ENCODE measurements around the gene RABGAP1L. TPM values are rescaled to one million over a fixed set of nuclear protein-coding genes. Genes with fewer than 3 reads are reported as not detected.

Gene RABGAP1L
- total RNA-seq, 1 donor from 2014 or later: 59.6 TPM

DNA sequence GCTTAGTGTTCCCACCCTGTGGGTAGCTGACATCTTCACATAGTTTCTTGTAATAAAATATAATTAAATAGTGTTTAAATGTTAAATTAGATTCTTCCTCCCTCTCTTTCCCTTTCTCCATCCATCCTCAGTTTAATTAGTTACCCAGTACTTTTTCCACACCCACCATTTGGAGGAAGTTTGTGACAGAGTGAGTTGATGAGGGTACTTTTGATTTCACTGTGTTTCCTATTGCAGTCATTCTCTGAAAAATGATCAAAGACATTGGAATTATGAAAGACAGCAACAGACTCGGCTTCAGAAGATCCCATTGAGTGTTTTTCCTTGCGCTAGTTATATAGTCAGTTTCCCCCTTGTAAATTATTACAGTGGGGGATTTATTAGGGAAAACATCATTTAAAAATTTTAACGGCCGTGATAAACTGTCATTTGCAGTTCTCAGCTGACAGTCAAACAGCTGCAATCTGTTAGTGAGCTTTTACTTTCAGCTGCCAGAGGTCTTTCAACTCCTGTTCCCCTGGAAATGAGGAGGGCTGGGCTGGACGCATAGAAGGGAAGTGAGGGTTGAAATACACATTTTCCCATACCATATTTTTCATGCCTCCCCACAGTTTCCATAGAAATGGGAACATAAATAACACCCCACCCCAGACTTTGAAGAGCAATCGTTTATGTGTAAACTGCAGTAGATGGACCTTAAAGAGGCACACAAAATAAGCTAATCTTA lies 779.1 kb downstream of the RABGAP1L start:
- DNase-seq (ENCODE audit: low spot score) (no peak), ATAC-seq (peak; percentile 27)
- intact Hi-C loops (cut with DNase I): no loop called here

DNA sequence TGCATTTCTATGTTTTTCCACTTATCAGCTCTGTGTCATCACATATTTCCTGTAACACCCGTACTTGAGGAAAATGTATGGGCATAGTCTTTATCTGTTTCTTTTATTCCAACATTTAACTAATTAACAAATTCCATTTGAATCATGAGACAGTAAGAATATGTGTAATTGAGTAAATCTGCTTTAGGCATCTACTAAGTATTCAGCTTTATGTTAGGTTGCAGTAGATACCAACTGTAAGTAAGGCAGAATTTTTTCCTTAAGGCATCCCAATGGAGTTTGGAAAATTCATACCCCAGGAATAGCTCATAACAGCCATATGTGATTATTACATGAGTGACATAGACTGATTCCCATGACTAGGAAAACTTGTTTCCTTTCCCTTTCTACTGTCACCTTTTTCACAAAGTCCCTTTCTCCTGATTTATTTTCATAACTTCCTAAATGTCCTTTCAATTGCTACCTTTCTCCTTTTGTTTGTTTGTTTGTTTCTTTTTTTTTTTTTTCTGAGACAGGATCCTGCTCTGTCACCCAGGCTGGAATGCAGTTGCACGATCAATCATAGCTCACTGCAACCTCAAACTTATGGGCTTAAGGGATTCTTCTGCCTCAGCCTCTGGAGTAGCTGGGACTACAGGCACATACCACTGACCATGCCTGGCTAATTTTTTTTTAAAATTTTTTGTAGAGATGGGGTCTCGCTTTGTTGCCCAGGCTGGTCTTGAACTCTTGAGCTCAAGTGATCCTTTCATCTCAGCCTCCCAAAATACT lies 780.6 kb downstream of the RABGAP1L start:
- DNase-seq (ENCODE audit: low spot score) (no peak), ATAC-seq (no peak)
- intact Hi-C loops (cut with DNase I): no loop called here

DNA sequence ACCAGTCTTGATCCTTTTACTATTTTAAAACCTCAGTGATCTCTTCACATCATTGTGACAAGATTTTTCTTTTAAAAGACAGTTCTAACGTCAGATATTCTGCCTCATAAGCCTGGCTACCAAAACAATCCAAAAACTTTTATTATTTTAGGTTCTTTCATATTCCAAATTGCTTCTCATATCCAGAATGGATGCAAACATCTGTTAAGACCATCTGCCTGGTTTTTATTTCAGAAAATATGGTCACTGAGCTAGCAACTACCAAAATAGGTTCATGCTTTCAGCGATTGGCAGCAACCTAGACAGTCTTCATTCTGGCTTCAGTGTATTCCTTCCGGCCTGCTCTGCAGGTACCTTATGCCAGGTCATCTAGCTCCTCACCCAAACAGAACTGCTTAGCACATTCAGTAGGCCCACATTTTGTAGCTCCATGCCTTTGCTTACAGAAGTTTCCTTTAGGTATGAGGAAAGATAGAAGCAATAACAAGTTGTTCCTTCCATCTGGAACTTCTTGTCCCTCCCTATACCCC lies 781.4 kb downstream of the RABGAP1L start:
- ATAC-seq: no peak
- intact Hi-C loops (cut with DNase I): no loop called here
- DNase-seq (ENCODE audit: low spot score): no peak

DNA sequence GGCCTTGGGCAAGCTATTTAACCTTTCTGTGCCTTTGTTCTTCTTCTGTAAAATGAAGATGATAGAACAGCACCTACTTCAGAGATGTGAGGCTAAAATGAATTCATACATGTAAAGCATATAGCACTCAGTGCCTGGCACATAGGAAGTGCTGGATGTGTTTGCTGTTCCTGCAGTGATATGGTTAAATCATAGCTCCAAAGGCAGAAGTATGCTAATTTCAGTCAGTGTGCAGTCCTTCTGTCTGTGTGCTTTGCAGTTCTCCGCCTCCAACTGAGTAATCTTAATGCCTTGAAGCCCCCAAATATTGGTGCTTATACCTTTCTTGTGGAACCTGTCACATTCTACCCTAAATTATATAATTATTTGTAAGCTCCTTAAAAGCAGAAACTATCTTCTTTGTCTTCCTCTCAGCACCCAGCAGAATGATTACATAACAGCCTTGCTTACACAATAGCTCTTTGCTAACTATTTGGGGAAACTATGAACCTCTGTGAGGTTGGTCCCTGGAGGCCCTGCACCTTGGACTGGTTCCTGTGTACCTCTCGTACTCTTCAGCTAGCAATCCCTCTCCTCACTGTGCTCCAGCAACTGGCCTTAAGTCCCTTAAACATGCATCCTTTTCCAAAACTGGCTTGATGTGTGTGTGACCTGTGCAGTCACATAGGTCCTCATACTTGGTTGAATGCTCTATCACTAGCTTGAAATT lies 783.4 kb downstream of the RABGAP1L start:
- ATAC-seq: peak; percentile 90
- no peak for DNase-seq (ENCODE audit: low spot score)
- intact Hi-C loops (cut with DNase I): no loop called here

DNA sequence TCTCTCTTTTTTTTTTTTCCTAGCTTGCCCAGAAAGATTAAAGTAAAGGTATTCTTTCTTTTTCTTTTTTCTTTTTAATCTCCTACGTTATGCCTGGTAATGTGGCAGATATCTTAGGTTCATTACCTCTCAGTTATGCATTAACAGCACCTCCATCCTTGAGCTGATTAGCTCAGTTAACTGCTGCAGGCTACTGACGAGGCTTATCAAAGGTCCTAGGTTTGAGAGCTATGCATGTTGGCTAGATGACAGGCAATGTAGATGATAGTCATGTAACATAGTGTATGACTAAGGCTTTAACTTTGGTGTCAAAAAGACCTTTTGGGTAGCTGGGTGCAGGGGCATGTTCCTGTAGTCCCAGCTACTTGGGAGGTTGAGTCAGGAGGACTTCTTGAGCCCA lies 786.7 kb downstream of the RABGAP1L start:
- intact Hi-C loops (cut with DNase I): no loop called here
- DNase-seq (ENCODE audit: low spot score): no peak
- ATAC-seq: no peak

DNA sequence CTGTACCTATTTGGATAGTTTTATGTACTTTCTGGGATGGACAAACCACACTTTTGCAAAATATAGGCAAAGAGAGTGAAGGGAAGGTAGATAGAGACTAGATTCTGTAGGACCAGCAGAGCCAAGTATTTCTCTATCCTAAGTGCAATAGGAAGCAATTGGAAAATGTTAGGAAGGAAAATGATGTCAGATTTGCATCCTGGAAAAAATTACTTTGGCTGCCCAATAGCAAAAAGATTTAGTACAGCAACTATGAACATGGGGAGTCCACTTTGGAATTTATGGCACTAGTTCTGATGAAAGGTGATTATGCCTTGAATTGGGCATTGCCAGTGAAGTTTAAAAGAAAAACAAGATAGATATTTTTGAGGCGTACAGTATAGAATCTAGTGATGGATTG lies 789.7 kb downstream of the RABGAP1L start:
- intact Hi-C loops (cut with DNase I): no loop called here
- ATAC-seq: no peak
- DNase-seq (ENCODE audit: low spot score): no peak

DNA sequence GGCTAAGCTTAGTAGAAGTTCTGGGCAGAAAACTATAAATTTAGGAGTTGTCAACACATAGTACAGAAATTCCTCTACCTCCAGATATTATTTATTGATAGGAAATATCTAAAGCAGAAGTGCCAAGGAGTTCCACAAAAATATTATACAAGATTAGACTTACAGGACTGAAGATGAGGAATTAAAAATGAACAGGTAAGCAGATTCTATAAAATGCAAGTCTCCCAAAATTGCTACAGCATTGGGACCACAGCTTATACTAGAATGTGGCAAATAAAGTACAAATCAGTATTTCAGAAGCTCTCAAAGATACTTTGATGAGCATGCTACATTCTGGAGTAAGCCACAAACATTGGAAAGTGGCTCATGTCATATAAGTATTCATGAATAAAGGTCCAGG lies 790.3 kb downstream of the RABGAP1L start:
- ATAC-seq: no peak
- DNase-seq (ENCODE audit: low spot score): no peak
- intact Hi-C loops (cut with DNase I): no loop called here

DNA sequence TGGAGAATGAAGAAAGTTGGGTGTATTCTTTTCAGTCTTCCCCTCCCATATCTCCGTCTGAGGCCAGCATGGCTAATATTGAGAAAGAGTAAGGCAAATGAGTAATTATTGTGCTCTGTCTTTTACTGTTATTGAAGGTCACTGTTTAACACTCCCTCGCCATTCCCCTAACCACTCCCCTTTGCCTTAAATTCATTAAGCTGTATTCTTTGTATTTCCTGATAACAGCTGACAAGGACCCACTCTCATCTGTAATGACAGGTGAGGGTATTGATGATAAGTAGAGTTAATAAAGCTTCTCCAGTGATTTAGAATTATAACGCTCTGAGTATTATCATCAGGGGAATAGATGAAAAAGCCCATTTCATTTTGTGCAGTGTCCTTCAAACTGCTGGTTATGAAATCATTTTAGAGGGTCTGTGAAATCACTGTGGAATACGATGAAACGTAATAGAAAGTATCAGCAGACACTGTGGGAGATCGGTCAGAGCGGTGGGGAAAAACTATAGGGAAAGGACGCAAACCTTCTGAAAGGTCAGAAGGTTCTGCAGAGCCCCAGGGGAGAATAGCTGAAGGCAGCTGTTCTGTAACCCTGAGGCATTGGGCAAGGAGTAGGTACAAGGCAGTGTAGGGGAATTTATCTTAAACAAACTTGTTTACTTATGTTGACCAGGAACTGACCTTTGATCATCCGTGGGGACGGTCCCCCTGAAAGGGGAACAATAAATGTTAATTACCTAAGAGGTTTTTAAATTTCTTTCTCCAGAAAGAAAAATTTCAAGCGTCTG lies 794.2 kb downstream of the RABGAP1L start:
- DNase-seq (ENCODE audit: low spot score): no peak
- intact Hi-C loops (cut with DNase I): no loop called here
- peak; percentile 70 for ATAC-seq

DNA sequence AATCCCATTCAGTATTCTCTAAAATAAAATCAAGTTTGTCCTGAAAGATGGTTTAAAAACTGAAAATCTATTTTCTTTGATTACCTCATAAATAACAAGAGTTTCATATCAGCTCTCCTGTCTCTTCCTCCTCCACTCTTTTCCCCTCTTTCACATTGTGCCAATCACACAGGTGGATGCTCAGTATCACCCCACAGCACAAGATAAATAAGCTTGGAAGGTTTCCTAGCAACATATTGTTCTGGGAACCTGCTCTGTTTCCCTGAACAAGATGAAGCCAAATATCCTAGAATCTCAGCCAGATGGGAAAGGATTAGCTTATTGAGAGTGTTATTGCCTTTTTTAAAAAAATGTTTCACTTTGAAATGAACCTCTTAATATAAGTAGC lies 794.7 kb downstream of the RABGAP1L start:
- ATAC-seq: peak; percentile 80
- intact Hi-C loops (cut with DNase I): no loop called here
- DNase-seq (ENCODE audit: low spot score): no peak

DNA sequence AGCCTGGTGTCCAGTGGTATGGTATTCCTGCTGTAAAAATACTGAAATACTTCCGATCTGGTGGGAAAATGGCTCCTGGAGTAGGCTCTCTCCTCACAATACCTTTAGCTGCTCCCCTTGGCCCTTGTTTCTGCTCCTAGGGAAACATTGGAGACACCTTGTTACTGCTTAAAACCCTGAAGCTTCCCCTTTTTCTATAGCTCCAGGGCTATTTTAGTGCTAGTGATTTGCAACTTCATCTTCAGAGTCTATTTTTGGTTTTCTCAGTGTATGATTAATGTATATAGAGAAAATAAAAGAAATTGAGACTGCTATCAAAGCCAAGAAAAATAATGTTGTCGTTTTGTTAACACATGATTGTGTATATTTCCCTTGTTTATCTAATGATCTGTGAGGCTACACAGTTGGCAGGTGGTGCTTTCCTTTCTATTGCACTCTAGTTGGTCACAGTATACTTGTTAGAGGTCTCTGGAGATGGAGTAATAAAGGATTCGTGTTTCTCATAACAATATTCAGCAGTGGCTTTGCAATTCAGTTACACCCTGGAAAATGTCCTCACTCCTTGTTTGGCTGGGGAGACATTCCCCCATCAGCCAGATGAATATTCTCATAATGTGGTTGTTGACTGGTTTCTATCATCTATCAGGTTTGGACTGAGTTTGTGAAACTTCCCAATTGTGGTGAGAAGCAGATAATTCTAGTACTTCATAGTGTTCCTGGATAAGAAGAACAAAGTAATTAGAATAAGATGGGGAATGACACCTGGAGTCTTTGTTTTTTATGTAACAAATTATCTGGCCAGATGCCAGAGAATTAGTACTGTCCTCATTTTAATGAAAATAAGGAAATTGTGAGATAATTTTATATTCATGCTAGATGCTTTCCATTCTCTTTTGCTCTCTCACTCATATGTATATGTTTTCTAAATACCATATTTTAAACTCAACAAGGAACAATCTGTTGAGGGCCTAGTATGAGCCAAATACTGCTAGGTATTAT lies 795.6 kb downstream of the RABGAP1L start:
- no peak for ATAC-seq
- DNase-seq (ENCODE audit: low spot score): no peak
- intact Hi-C loops (cut with DNase I): no loop called here

DNA sequence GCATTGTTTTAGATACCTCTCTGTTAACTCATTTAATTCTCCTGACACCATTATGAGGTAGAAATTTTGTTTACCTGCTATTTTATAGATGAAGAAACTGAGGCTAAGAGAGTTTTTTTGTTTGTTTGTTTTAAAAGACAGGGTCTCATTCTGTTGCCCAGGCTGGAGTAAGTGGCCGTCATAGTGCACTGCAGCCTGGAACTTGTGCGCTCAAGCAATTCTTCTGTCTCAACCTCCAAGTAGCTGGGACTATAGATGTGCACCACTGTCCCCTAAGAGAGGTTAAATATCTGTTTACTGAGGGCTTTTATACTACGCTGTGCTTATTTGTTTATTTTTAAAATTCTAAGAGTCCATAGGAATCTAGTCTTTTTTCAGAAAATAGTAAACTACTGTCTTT lies 796.8 kb downstream of the RABGAP1L start:
- no peak for ATAC-seq
- intact Hi-C loops (cut with DNase I): no loop called here
- no peak for DNase-seq (ENCODE audit: low spot score)

DNA sequence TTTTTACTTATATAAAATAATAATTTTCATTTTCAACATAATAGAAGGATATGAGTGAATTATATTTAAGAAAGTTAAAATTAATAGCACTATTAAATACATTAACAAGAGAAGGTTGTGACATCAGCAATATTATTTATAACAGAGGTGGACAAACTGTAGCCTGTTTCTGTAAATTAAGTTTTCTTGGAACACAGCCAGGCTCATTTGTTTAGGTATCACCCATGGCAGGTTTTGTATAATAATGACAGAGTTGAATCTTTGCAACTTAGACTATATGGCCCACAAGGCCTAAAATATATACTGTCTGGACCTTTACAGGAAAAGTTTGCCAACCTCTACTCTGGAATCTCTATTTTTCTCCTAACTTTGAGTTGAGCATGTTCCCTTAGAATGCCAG lies 797.7 kb downstream of the RABGAP1L start:
- ATAC-seq (no peak), DNase-seq (ENCODE audit: low spot score) (no peak)
- intact Hi-C loops (cut with DNase I): no loop called here

DNA sequence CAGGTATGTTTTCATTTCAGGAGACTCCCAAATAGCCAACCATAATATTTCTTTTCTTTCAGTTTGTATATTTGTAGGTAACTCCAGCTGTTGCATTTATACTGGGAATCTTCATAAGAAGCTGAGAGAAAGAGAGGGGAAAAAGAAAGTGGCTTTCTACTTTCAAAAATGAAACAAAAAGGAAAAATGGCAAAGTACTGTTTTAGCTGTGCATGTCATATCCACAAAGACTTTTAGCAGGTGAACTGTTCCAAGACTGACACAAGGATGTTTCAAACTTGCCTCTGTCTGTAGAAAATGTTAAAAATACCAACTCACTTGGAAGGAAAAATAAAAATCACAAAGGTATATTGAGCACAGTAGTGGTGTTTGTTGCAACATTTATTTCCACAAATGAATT lies 798.5 kb downstream of the RABGAP1L start:
- intact Hi-C loops (cut with DNase I): no loop called here
- no peak for ATAC-seq
- no peak for DNase-seq (ENCODE audit: low spot score)

DNA sequence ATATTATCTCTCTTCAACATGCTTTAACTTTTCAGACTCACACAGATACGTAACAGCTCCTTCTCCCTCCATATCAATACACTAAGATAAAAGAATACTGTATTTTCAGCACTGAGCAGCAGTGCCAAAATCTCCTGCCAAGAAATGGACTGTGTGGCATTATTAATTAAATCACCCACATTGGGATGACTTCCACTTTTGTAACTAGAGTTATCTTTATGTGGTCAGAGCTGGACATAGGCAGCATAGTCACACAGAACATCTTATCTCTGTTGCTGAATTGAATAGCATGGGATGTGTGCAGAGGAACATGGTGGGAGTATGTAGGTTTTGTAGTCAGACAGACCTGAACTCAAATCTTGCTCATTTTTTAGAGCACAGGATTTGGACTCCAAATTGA lies 799.1 kb downstream of the RABGAP1L start:
- intact Hi-C loops (cut with DNase I): no loop called here
- ATAC-seq (no peak), DNase-seq (ENCODE audit: low spot score) (no peak)

DNA sequence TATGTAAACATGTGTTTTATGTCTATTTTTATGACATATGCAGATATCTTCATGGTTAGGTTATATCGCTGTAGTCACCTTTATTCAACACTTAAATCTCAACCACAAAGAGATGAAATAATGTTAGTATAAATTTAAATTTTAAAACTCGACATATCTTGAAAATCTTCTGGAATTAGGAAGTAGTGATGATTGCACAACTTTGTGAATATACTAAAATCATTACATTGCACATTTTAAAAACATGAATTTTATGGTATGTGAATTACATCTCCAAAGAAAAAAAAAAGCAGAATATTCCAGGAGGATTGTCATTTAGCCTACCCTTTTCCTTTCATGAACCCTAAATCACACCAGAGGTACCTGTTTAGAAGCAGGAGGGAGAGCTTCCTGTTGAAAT lies 801.0 kb downstream of the RABGAP1L start:
- DNase-seq (ENCODE audit: low spot score) (no peak), ATAC-seq (no peak)
- intact Hi-C loops (cut with DNase I): no loop called here

DNA sequence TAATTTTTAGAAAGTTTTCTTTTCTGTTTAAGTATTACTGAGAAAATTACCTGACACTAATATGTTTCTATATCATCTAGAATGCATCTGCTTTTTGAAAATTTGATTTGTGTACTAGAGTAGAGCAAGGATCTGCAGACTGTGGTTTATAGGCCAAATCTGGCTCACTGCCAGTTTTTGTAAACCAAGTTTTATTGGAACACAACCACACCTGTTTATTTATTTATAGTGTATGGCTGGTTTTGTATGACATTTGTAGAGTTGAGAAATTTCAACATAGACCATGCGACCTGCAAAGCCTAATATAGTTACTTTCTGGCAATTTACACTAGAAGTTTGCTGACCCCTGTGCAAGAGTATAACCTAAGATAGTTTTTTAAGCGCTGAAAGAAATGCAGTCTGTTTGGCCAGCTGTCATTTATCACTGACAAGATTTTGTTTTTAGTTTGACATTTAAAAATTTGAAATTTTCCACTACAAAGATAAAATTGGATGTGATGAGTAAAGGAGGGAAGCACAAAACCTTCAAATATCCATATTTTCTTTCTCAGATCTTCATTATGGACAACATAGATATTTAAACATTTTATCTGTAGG lies 804.3 kb downstream of the RABGAP1L start:
- ATAC-seq: no peak
- intact Hi-C loops (cut with DNase I): no loop called here
- no peak for DNase-seq (ENCODE audit: low spot score)

DNA sequence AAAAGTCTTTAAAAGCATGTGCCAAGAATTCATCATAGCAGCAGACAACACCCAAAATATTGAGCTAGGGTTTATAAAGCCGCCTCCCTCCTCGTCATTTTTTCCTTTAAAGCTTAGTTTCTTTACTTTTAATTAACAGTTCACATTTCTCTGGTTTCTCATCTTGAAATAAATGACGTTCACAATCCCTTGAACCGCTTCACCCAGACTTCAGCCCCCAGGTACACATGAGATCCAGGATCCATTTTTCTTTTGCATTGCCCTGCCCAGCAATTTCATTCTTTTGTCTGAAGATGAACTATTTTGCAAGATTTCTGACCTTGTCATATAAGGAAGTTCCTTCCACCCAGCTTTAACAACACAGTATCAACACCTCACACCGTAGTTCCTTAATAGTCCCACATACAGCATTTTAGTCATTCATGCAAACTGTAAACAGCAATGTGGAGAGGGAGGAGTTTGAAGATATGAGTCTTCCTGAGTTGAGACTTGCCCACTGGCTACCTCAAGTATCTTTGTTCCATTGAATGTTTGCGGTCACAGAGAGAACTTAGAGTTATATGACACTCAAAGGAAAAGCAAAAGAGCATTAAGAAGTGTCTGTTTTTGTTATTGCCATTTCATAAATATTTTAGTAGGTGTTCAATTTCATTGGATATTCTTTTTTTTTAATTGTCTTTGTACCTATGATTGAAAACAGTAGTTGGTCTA lies 805.1 kb downstream of the RABGAP1L start:
- ATAC-seq (peak; percentile 66), DNase-seq (ENCODE audit: low spot score) (no peak)
- intact Hi-C loops (cut with DNase I): no loop called here
